ENCODE data around the gene PCDHA11.

Gene PCDHA11

GRCh38 chr5:140855772-140856674 lies 12.7 kb upstream of the PCDHA11 start, which contains the start of gene PCDHA10:
Gene PCDHA10 (plus strand): TSS chr5:140855897. CDS start chr5:140856049, 152 bp downstream.
- no peak within 1 kb of the TSS for H3K9ac ChIP-seq (ENCODE audit: low read length)
- H3K36me3 ChIP-seq (ENCODE audit: control insufficient read depth in 1 of 2, insufficient read depth in 2 of 2, low read length in 2 of 2): peaks cover 0 to 2% of the 10 kb centered on the region in 2 experiments
- H4K12ac ChIP-seq (ENCODE audit: low read depth, low read length): peak within 1 kb of the TSS; percentile 62
- peaks cover 2% of the 10 kb centered on the region for H3K79me1 ChIP-seq (ENCODE audit: low read length)
- H4K8ac ChIP-seq (ENCODE audit: low read depth, low read length): peak within 1 kb of the TSS; percentile 60
- no peak within 1 kb of the TSS for H4K91ac ChIP-seq (ENCODE audit: low read depth, low read length)
- no peak within 1 kb of the TSS for H2BK12ac ChIP-seq (ENCODE audit: low read length)
- H3K27ac ChIP-seq (ENCODE audit: low read depth, low read length): no peak within 1 kb of the TSS
- no peak within 1 kb of the TSS for H2AFZ ChIP-seq (ENCODE audit: insufficient read depth, low read length, poor library complexity)
- H3K9me3 ChIP-seq (ENCODE audit: insufficient read depth, low read depth, low read length): peaks cover 5% of the 10 kb centered on the region
- DNase-seq: no peak
- peak within 1 kb of the TSS; percentile 47 for H3K4me2 ChIP-seq (ENCODE audit: low read length)
- H2AK5ac ChIP-seq (ENCODE audit: low read length): no peak within 1 kb of the TSS
- no peaks in the 10 kb centered on the region for H3K27me3 ChIP-seq (ENCODE audit: insufficient read depth, low read length)
- H3K14ac ChIP-seq (ENCODE audit: low read length): no peak within 1 kb of the TSS
- no peak within 1 kb of the TSS for H3K18ac ChIP-seq (ENCODE audit: low read length)
- H3K23ac ChIP-seq (ENCODE audit: low read length): no peak within 1 kb of the TSS
- no CpG with 5 or more reads among the region's 44 CpGs for WGBS (ENCODE audit: extremely low coverage, insufficient coverage, insufficient read length)
- peak within 1 kb of the TSS; percentile 65 for H3K4me3 ChIP-seq (ENCODE audit: low read depth, low read length)
- H3K79me2 ChIP-seq (ENCODE audit: control insufficient read depth, insufficient read depth, low read length, poor library complexity): no peaks in the 10 kb centered on the region
- no peak within 1 kb of the TSS for H3K4ac ChIP-seq (ENCODE audit: low read depth, low read length)
- H3K4me1 ChIP-seq (ENCODE audit: control insufficient read depth in 1 of 2, insufficient read depth in 2 of 2, low read length in 2 of 2): no peaks in the 10 kb centered on the region
- H2BK5ac ChIP-seq (ENCODE audit: low read depth, low read length, poor library complexity): no peak within 1 kb of the TSS
- H2BK120ac ChIP-seq (ENCODE audit: insufficient read depth, low read length, poor library complexity): no peak within 1 kb of the TSS

DNA sequence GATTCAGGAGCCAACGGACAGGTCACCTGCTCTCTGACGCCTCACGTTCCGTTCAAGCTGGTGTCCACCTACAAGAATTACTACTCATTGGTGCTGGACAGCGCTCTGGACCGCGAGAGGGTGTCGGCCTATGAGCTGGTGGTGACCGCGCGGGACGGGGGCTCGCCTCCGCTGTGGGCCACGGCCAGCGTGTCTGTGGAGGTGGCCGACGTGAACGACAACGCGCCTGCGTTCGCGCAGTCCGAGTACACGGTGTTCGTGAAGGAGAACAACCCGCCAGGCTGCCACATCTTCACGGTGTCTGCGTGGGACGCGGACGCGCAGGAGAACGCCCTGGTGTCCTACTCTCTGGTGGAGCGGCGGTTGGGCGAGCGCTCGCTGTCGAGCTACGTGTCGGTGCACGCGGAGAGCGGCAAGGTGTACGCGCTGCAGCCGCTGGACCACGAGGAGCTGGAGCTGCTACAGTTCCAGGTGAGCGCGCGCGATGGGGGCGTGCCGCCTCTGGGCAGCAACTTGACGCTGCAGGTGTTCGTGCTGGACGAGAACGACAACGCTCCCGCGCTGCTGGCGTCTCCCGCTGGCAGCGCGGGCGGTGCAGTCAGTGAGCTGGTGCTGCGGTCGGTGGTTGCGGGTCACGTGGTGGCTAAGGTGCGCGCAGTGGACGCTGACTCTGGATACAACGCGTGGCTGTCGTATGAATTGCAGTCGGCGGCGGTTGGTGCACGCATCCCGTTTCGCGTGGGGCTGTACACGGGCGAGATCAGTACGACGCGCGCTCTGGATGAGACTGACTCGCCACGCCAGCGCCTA lies 11.4 kb upstream of the PCDHA11 start:
- Histone ChIP-seq H3K9ac (ENCODE audit: low read length) (no peak overlapping the region), H3K79me1 (ENCODE audit: low read length) (peaks cover 2% of the 10 kb centered on the region), H3K79me2 (ENCODE audit: control insufficient read depth, insufficient read depth, low read length, poor library complexity) (no peaks in the 10 kb centered on the region), H3K4ac (ENCODE audit: low read depth, low read length) (no peak overlapping the region), H2BK12ac (ENCODE audit: low read length) (no peak overlapping the region), H3K18ac (ENCODE audit: low read length) (no peak overlapping the region), H2AK5ac (ENCODE audit: low read length) (no peak overlapping the region), H2BK5ac (ENCODE audit: low read depth, low read length, poor library complexity) (no peak overlapping the region), H3K27me3 (ENCODE audit: insufficient read depth, low read length) (no peaks in the 10 kb centered on the region), H3K14ac (ENCODE audit: low read length) (no peak overlapping the region), H2BK120ac (ENCODE audit: insufficient read depth, low read length, poor library complexity) (no peak overlapping the region), H4K91ac (ENCODE audit: low read depth, low read length) (no peak overlapping the region), H3K4me2 (ENCODE audit: low read length) (no peak overlapping the region), H3K36me3 (ENCODE audit: control insufficient read depth in 1 of 2, insufficient read depth in 2 of 2, low read length in 2 of 2) (peaks cover under 1 to 8% of the 10 kb centered on the region in 2 experiments), H3K4me3 (ENCODE audit: low read depth, low read length) (peak overlapping the region; percentile 26), H4K12ac (ENCODE audit: low read depth, low read length) (no peak overlapping the region), H2AFZ (ENCODE audit: insufficient read depth, low read length, poor library complexity) (no peak overlapping the region), H3K4me1 (ENCODE audit: control insufficient read depth in 1 of 2, insufficient read depth in 2 of 2, low read length in 2 of 2) (no peaks in the 10 kb centered on the region), H3K27ac (ENCODE audit: low read depth, low read length) (no peak overlapping the region), H3K9me3 (ENCODE audit: insufficient read depth, low read depth, low read length) (peaks cover 9% of the 10 kb centered on the region), H4K8ac (ENCODE audit: low read depth, low read length) (no peak overlapping the region), H3K23ac (ENCODE audit: low read length) (no peak overlapping the region)
- DNase-seq: no peak
- no CpG with 5 or more reads among the region's 94 CpGs for WGBS (ENCODE audit: extremely low coverage, insufficient coverage, insufficient read length)

GRCh38 chr5:140857987-140858240 lies 10.8 kb upstream of the PCDHA11 start:
- DNase-seq: no peak
- no peak overlapping the region for H3K18ac ChIP-seq (ENCODE audit: low read length)
- no peak overlapping the region for H3K4ac ChIP-seq (ENCODE audit: low read depth, low read length)
- H2BK12ac ChIP-seq (ENCODE audit: low read length): no peak overlapping the region
- H3K27me3 ChIP-seq (ENCODE audit: insufficient read depth, low read length): no peaks in the 10 kb centered on the region
- no peak overlapping the region for H2AK5ac ChIP-seq (ENCODE audit: low read length)
- H3K23ac ChIP-seq (ENCODE audit: low read length): no peak overlapping the region
- no peak overlapping the region for H2BK5ac ChIP-seq (ENCODE audit: low read depth, low read length, poor library complexity)
- H3K36me3 ChIP-seq (ENCODE audit: control insufficient read depth in 1 of 2, insufficient read depth in 2 of 2, low read length in 2 of 2): peaks cover 5 to 13% of the 10 kb centered on the region in 2 experiments
- H3K14ac ChIP-seq (ENCODE audit: low read length): no peak overlapping the region
- no peak overlapping the region for H3K4me2 ChIP-seq (ENCODE audit: low read length)
- H4K91ac ChIP-seq (ENCODE audit: low read depth, low read length): no peak overlapping the region
- no CpG with 5 or more reads among the region's 22 CpGs for WGBS (ENCODE audit: extremely low coverage, insufficient coverage, insufficient read length)
- H3K4me1 ChIP-seq (ENCODE audit: control insufficient read depth in 1 of 2, insufficient read depth in 2 of 2, low read length in 2 of 2): no peaks in the 10 kb centered on the region
- H2BK120ac ChIP-seq (ENCODE audit: insufficient read depth, low read length, poor library complexity): no peak overlapping the region
- no peak overlapping the region for H4K12ac ChIP-seq (ENCODE audit: low read depth, low read length)
- H3K9me3 ChIP-seq (ENCODE audit: insufficient read depth, low read depth, low read length): peaks cover 14% of the 10 kb centered on the region
- no peak overlapping the region for H3K27ac ChIP-seq (ENCODE audit: low read depth, low read length)
- H3K79me2 ChIP-seq (ENCODE audit: control insufficient read depth, insufficient read depth, low read length, poor library complexity): no peaks in the 10 kb centered on the region
- no peak overlapping the region for H3K9ac ChIP-seq (ENCODE audit: low read length)
- peaks cover 2% of the 10 kb centered on the region for H3K79me1 ChIP-seq (ENCODE audit: low read length)
- no peak overlapping the region for H4K8ac ChIP-seq (ENCODE audit: low read depth, low read length)
- no peak overlapping the region for H2AFZ ChIP-seq (ENCODE audit: insufficient read depth, low read length, poor library complexity)
- no peak overlapping the region for H3K4me3 ChIP-seq (ENCODE audit: low read depth, low read length)

DNA sequence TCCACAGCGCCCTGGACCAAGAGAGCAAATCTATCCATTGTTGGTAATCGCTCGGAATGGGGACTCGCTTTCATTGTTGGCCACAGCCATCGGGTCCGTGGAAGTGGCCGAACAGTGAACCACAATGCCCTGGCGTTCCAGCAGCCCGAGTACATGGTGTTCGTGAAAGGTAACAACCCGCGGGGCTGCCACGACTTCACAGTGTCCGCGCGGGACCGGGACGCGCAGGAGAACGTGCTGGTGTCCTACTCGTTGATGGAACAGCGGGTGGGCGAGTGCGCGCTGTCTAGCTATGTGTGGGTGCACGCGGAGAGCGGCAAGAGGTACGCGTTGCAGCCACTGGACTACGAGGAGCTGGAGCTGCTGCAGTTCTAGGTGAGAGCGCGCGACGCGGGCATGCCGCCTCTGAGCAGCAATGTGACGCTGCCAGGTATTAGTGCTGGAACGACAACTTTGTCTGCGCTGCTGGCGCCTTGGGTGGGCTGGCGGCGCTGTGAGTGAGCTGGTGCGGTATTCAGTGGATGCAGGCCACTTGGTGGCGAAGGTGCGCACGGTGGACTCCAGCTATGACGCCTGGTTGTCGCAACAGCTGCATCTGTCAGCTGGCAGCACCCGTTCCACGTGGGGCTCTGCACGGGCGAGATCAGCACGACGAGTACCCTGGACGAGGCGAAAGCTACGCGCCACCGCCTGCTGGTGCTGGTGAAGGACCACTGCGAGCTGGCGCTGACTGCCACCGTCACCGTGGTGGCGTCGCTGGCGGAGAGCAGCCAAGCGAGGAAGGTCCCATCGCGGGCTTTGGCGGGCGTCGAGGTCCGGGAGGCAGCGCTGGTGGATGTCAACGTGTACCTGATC lies 6.1 kb upstream of the PCDHA11 start:
- WGBS (ENCODE audit: extremely low coverage, insufficient coverage, insufficient read length): no CpG with 5 or more reads among the region's 76 CpGs
- Histone ChIP-seq H3K4me2 (ENCODE audit: low read length) (no peak overlapping the region), H3K23ac (ENCODE audit: low read length) (no peak overlapping the region), H2AK5ac (ENCODE audit: low read length) (no peak overlapping the region), H2AFZ (ENCODE audit: insufficient read depth, low read length, poor library complexity) (no peak overlapping the region), H3K18ac (ENCODE audit: low read length) (no peak overlapping the region), H3K9me3 (ENCODE audit: insufficient read depth, low read depth, low read length) (peaks cover 15% of the 10 kb centered on the region), H3K27me3 (ENCODE audit: insufficient read depth, low read length) (no peaks in the 10 kb centered on the region), H2BK5ac (ENCODE audit: low read depth, low read length, poor library complexity) (no peak overlapping the region), H4K12ac (ENCODE audit: low read depth, low read length) (no peak overlapping the region), H3K14ac (ENCODE audit: low read length) (no peak overlapping the region), H3K4me3 (ENCODE audit: low read depth, low read length) (no peak overlapping the region), H2BK120ac (ENCODE audit: insufficient read depth, low read length, poor library complexity) (no peak overlapping the region), H3K79me1 (ENCODE audit: low read length) (no peaks in the 10 kb centered on the region), H3K4me1 (ENCODE audit: control insufficient read depth in 1 of 2, insufficient read depth in 2 of 2, low read length in 2 of 2) (no peaks in the 10 kb centered on the region), H3K27ac (ENCODE audit: low read depth, low read length) (no peak overlapping the region), H4K91ac (ENCODE audit: low read depth, low read length) (no peak overlapping the region), H3K9ac (ENCODE audit: low read length) (no peak overlapping the region), H4K8ac (ENCODE audit: low read depth, low read length) (no peak overlapping the region), H3K79me2 (ENCODE audit: control insufficient read depth, insufficient read depth, low read length, poor library complexity) (no peaks in the 10 kb centered on the region), H3K36me3 (ENCODE audit: control insufficient read depth in 1 of 2, insufficient read depth in 2 of 2, low read length in 2 of 2) (peaks cover 9 to 15% of the 10 kb centered on the region in 2 experiments), H3K4ac (ENCODE audit: low read depth, low read length) (no peak overlapping the region), H2BK12ac (ENCODE audit: low read length) (no peak overlapping the region)
- no peak for DNase-seq

Data from trophoblast cell (in vitro differentiated cells and primary cell).